Panc1 (cell line): ENCODE results near the gene SLC13A3. TPM values are rescaled to one million over a fixed set of nuclear protein-coding genes. Genes with fewer than 3 reads are reported as not detected.

Experiments used
- ATAC-seq: fragments of 200-7000 bp; cut with Tn5 transposase; 2 replicates; pipeline ENCODE4 v1.9.1; 2020; ENCODE audit warnings: mild to moderate bottlenecking, moderate library complexity
- BruUV-seq: library from RNA; stranded (reverse); fragments of 400-500 nt; replicated peaks from 2 replicates; lab custom pipeline; 2021; lab: Mats Ljungman, UMichigan
- CTCF ChIA-PET: fragments of 300-600 bp; sonication (Branson Sonifier 250); formaldehyde crosslinking; loops from one replicate; lab custom pipeline; 2022; ENCODE audit warnings: antibody characterized with exemption; lab: Charles Lee
- POLR2A ChIA-PET: fragments of 300-600 bp; sonication (Branson Sonifier 250); formaldehyde crosslinking; loops from one replicate; lab custom pipeline; 2022; ENCODE audit warnings: antibody characterized with exemption; lab: Charles Lee
- DNase-seq: peaks from one replicate; pipeline ENCODE4 v3.0.0-alpha.2; 2010; ENCODE audit warnings: low read depth, low spot score
- H3K27ac ChIP-seq: 2 replicates; pipeline ENCODE4 v1.5.1; 2011; ENCODE audit warnings: mild to moderate bottlenecking, low read length, inconsistent platforms
- H3K27me3 ChIP-seq: fragments of 200-500 bp; sonication (Bioruptor generic); 2 replicates; pipeline ENCODE4 v1.6.0; 2014; ENCODE audit warnings: low read length, inconsistent platforms; ENCODE audit not compliant: control insufficient read depth, insufficient read depth
- H3K36me3 ChIP-seq: fragments of 200-500 bp; sonication (Bioruptor generic); 2 replicates; pipeline ENCODE4 v1.5.1; 2014; ENCODE audit warnings: inconsistent platforms, mild to moderate bottlenecking, low read length, moderate library complexity; ENCODE audit not compliant: control insufficient read depth, insufficient read depth
- H3K4me1 ChIP-seq: 2 replicates; pipeline ENCODE4 v1.5.1; 2011; ENCODE audit warnings: inconsistent platforms, mild to moderate bottlenecking, low read length, moderate library complexity; ENCODE audit not compliant: control insufficient read depth, insufficient read depth
- H3K4me3 ChIP-seq, 2 experiments: 2 replicates each; pipeline ENCODE4 v1.5.1; 2011 to 2012; ENCODE audit warnings: low read depth in 2 of 2, low read length in 2 of 2, mild to moderate bottlenecking in 2 of 2, inconsistent platforms in 1 of 2, moderate library complexity in 1 of 2
- H3K9me3 ChIP-seq: fragments of 200-500 bp; sonication (Bioruptor generic); 2 replicates; pipeline ENCODE4 v1.5.1; 2014; ENCODE audit warnings: low read depth, mild to moderate bottlenecking, inconsistent platforms, low read length, moderate library complexity; ENCODE audit not compliant: control insufficient read depth, insufficient read depth
- CTCF ChIP-seq: fragments of 450-650 bp; IDR thresholded peaks from 2 replicates; pipeline ENCODE4 v1.5.1; 2017; ENCODE audit warnings: mild to moderate bottlenecking
- POLR2AphosphoS5 ChIP-seq: IDR thresholded peaks from 2 replicates; pipeline ENCODE4 v1.6.1; 2012; ENCODE audit warnings: mild to moderate bottlenecking, low read depth, low read length, moderate library complexity
- REST ChIP-seq, 2 experiments: IDR thresholded peaks; 2 replicates each; pipeline ENCODE4 v1.6.1; 2011 to 2012; ENCODE audit warnings: low read depth in 2 of 2, control low read depth in 1 of 2, low read length in 1 of 2, mild to moderate bottlenecking in 1 of 2, moderate library complexity in 1 of 2; ENCODE audit not compliant: insufficient read depth in 1 of 2
- SIN3A ChIP-seq: IDR thresholded peaks from 2 replicates; pipeline ENCODE4 v1.6.1; 2012; ENCODE audit warnings: low read depth, mild to moderate bottlenecking, low read length, moderate library complexity, borderline replicate concordance; ENCODE audit not compliant: insufficient read depth
- TCF7L2 ChIP-seq: IDR thresholded peaks from 2 replicates; pipeline ENCODE4 v1.6.1; 2011; ENCODE audit warnings: mild to moderate bottlenecking, low read depth, low read length, inconsistent platforms
- in situ Hi-C: cut with HindIII; loops from 2 replicates; pipeline ENCODE4 v1.10.0; 2016; ENCODE audit warnings: low sequenced_read_pairs, low pct_unique_long_range_greater_than_20kb
- intact Hi-C: fragments of 100-400 bp; cut with micrococcal nuclease; formaldehyde crosslinking; loops from one replicate; pipeline ENCODE4 v1.10.0; 2022; ENCODE audit not compliant: unreplicated experiment
- total RNA-seq: library from RNA; stranded (reverse); gene quantifications from one replicate; pipeline ENCODE4 v1.2.1, GENCODE V29; 2021; ENCODE audit not compliant: unreplicated experiment

SLC13A3 gene
- total RNA-seq, 1 experiment from 2014 or later, result 0.31 TPM

- ATAC-seq, result no peak
- POLR2A ChIA-PET, result no interaction called here
- intact Hi-C loops, result no loop called here
These were observed 92.3 kb downstream of the SLC13A3 start for GRCh38 chr20:46559001-46559400.

GRCh38 chr20:46558511-46558959, 92.7 kb downstream of the SLC13A3 start:
- peaks cover 3% of the 10 kb centered on the region for H3K27me3 ChIP-seq
- no peak for TF ChIP-seq CTCF
- TF ChIP-seq TCF7L2, result no peak
- TF ChIP-seq REST (IDR thresholded peaks at IDR 0.05; ENCODE audit: insufficient read depth in 1 of 2, low read depth in 2 of 2, low read length in 1 of 2), result no peak
- no peak for TF ChIP-seq POLR2AphosphoS5
- TF ChIP-seq SIN3A, result no peak
- H3K9me3 ChIP-seq, result no peaks in the 10 kb centered on the region
- intact Hi-C loops (no loop called here), in situ Hi-C loops (no loop called here)
- BruUV-seq, result no TSS peak
- ATAC-seq, result peak; percentile 60
- no peak overlapping the region for H3K27ac ChIP-seq
- ChIA-PET CTCF (no interaction called here), POLR2A (no interaction called here)
- no peaks in the 10 kb centered on the region for H3K36me3 ChIP-seq
- DNase-seq, result peak; percentile 15
- H3K4me3 ChIP-seq, result no peak overlapping the region
- peaks cover 4% of the 10 kb centered on the region; the same call in 1 of the 2 replicates for H3K4me1 ChIP-seq

More at GRCh38 chr20:46559001-46559400, 92.3 kb downstream of the SLC13A3 start:
- CTCF ChIA-PET, result no interaction called here
- no peaks in the 10 kb centered on the region for H3K36me3 ChIP-seq
- H3K9me3 ChIP-seq, result no peaks in the 10 kb centered on the region
- peaks cover 3% of the 10 kb centered on the region for H3K27me3 ChIP-seq
- TF ChIP-seq CTCF, result no peak
- TF ChIP-seq TCF7L2, result no peak
- TF ChIP-seq REST (IDR thresholded peaks at IDR 0.05; ENCODE audit: insufficient read depth in 1 of 2, low read depth in 2 of 2, low read length in 1 of 2), result no peak
- TF ChIP-seq SIN3A, result no peak
- TF ChIP-seq POLR2AphosphoS5, result no peak
- H3K27ac ChIP-seq, result no peak overlapping the region
- in situ Hi-C loops, result no loop called here
- H3K4me1 ChIP-seq, result peaks cover 4% of the 10 kb centered on the region; the same call in 1 of the 2 replicates
- H3K4me3 ChIP-seq, result no peak overlapping the region
- BruUV-seq, result no TSS peak
- DNase-seq, result no peak
